NK-92 (cell line): ENCODE measurements around the gene MMP10.

Experiments used
- DNase-seq: peaks from one replicate; lab custom pipeline; 2025; ENCODE audit not compliant: unreplicated experiment; lab: John Stamatoyannopoulos, UW

Gene MMP10

GRCh38 chr11:102729849-102730815, 50.3 kb downstream of the MMP10 start:
- no peak for DNase-seq

DNA sequence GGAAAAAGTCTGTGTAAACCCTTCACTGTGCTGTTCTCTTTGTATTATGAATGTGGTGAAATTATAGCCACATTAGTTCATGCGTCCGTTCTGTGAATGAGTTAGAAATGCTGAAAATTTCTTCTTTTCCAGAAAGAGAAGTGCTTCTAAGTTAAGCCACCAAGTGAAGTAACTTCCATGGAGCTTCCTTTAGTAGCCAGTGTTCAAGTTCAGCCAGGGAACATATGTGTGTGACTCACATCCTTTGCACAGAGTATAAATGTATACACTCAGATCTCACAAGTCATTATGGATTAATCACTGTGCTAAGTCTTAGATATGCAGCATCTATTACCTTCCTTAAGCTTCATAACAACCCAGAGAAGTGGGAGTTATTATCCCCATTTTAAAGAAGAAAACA, 52.5 kb downstream of the MMP10 start:
- DNase-seq: no peak

DNA sequence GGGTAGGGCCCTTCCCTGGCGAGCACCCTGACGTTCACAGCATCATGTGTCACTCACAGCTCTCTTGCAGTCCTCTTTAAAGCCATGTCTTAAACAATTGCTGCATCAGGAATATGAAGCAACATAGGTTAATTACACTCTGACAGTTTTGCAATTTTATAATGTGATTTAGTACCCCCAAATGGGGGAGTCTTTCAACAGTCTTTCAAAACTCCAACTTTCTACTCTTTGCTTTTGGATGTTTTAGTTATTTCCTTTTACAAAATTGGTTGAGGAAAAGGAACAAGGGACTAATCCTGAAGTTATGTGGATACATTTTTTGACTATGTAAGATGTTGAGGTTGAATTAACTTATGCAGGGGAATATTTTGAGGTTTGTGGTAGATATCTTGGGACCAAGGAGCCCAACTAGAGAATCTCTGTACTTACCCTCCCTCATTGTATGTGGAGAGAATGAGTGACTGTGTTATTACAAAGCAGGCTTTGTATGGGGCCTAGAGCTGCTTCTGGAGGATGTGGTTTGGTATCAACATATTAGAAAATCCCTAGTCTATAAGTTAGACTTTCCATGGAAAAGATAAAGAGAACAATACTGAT, 55.4 kb downstream of the MMP10 start, which contains the start of gene MMP8:
TSS of gene MMP8 (minus strand) at position 51 of the 597 bp plus-strand sequence. CDS start 99 bp downstream, outside the sequence.
- no peak for DNase-seq

DNA sequence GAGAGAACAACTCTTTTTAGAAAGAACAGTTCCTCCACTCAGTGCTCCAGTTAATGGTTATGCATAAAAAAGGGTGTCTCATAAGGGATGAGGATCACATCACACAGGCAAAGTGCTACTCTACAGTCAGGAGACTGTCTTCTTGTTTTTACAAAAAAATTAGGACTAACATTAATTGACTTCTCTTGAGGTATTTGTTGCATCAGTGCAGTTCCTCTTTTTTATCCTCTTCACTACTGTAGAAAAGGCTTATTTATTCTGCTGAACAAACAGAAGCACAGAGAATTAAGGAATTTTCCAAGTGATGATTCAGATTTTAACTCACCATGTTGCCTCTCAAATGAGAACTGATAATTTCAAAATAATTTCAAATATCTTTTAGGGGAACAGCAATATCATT, 57.6 kb downstream of the MMP10 start:
- DNase-seq: no peak
